CD4-positive, alpha-beta memory T cell (primary cell): ENCODE results near the gene STPG2. TPM values are rescaled to one million over a fixed set of nuclear protein-coding genes. Genes with fewer than 3 reads are reported as not detected.

Experiments
- CTCF ChIA-PET: fragments of 350-600 bp; sonication (Branson Sonifier 250); formaldehyde crosslinking; loops from one replicate; lab custom pipeline; 2021; ENCODE audit warnings: inconsistent platforms; ENCODE audit not compliant: partially characterized antibody; lab: Charles Lee
- POLR2A ChIA-PET: fragments of 350-600 bp; sonication (Branson Sonifier 250); formaldehyde crosslinking; loops from one replicate; lab custom pipeline; 2021; ENCODE audit not compliant: partially characterized antibody; lab: Charles Lee
- DNase-seq, 5 donors: peaks; one replicate each; pipeline versions ENCODE4 v3.0.0 to v3.0.0-alpha.2; 2020 to 2022; ENCODE audit warnings: mixed read lengths in 1 of 5
- H3K27ac ChIP-seq: one replicate; pipeline ENCODE4 v1.7.0; 2013; ENCODE audit warnings: low read depth, low read length
- H3K27me3 ChIP-seq: 2 replicates; pipeline ENCODE4 v1.7.0; 2013; ENCODE audit warnings: mild to moderate bottlenecking, low read length, moderate library complexity; ENCODE audit not compliant: insufficient read depth
- H3K36me3 ChIP-seq: 2 replicates; pipeline ENCODE4 v1.7.0; 2013; ENCODE audit warnings: mild to moderate bottlenecking, low read length, moderate library complexity; ENCODE audit not compliant: insufficient read depth
- H3K4me1 ChIP-seq: 2 replicates; pipeline ENCODE4 v1.7.0; 2013; ENCODE audit warnings: mild to moderate bottlenecking, low read length, moderate library complexity; ENCODE audit not compliant: insufficient read depth
- H3K4me3 ChIP-seq, 2 donors: one replicate each; pipeline ENCODE4 v1.7.0; 2013; ENCODE audit warnings: low read length in 2 of 2, mild to moderate bottlenecking in 1 of 2
- H3K9me3 ChIP-seq, 2 donors: one replicate each; pipeline ENCODE4 v1.7.0; 2013; ENCODE audit warnings: low read length in 2 of 2, control low read depth in 1 of 2; ENCODE audit not compliant: control insufficient read depth in 1 of 2
- H3K27ac Mint-ChIP-seq, 7 donors: one replicate each; pipeline ENCODE4 v1.8.0; 2020 to 2021; ENCODE audit warnings: mixed read lengths in 7 of 7, mild to moderate bottlenecking in 6 of 7, inconsistent platforms in 3 of 7, moderate library complexity in 3 of 7
- H3K27me3 Mint-ChIP-seq, 2 donors: one replicate each; pipeline ENCODE4 v1.8.0; 2020 to 2021; ENCODE audit warnings: mixed read lengths in 2 of 2
- H3K36me3 Mint-ChIP-seq, 2 donors: one replicate each; pipeline ENCODE4 v1.8.0; 2020 to 2021; ENCODE audit warnings: mixed read lengths in 2 of 2, inconsistent platforms in 1 of 2, mild to moderate bottlenecking in 1 of 2
- H3K4me1 Mint-ChIP-seq, 4 donors: one replicate each; pipeline ENCODE4 v1.8.0; 2020 to 2021; ENCODE audit warnings: mixed read lengths in 4 of 4, mild to moderate bottlenecking in 1 of 4
- H3K4me3 Mint-ChIP-seq, 8 donors: one replicate each; pipeline ENCODE4 v1.8.0; 2020 to 2021; ENCODE audit warnings: mixed read lengths in 8 of 8, mild to moderate bottlenecking in 7 of 8, moderate library complexity in 6 of 8, inconsistent platforms in 3 of 8
- H3K9me3 Mint-ChIP-seq, 8 donors: one replicate each; pipeline ENCODE4 v1.8.0; 2020 to 2021; ENCODE audit warnings: mixed read lengths in 8 of 8, mild to moderate bottlenecking in 5 of 8, inconsistent platforms in 3 of 8, moderate library complexity in 1 of 8
- intact Hi-C: fragments of 100-400 bp; cut with micrococcal nuclease; formaldehyde crosslinking; loops from one replicate; pipeline ENCODE4 v1.15.1; 2023
- polyA plus RNA-seq, 2 donors: library from polyadenylated mRNA; unstranded; fragments of 300-500 nt; fragmentation: Illumina TruSeq; gene quantifications; one replicate each; pipeline ENCODE4 v1.2.3, GENCODE V29; 2021
- total RNA-seq, 2 experiments: library from RNA; stranded (reverse); gene quantifications; one replicate each; pipeline ENCODE4 v1.2.3, GENCODE V29; 2021

Gene STPG2
- total and polyA plus RNA-seq, 4 experiments from 2014 or later = 0.47 to 0.84 TPM; not detected in 2

GRCh38 chr4:97892592-97893266, 250.5 kb downstream of the STPG2 start:
- ChIA-PET CTCF (no interaction called here), POLR2A (no interaction called here)
- Mint-ChIP-seq H3K27me3 (no peaks in the 10 kb centered on the region), H3K9me3 (peaks cover 0 to 7% (median 3%) of the 10 kb centered on the region in 8 donors), H3K4me1 (no peaks in the 10 kb centered on the region), H3K27ac (no peak overlapping the region), H3K4me3 (no peak overlapping the region), H3K36me3 (no peaks in the 10 kb centered on the region)
- H3K27ac ChIP-seq = no peak overlapping the region
- no peaks in the 10 kb centered on the region for H3K27me3 ChIP-seq
- H3K36me3 ChIP-seq = no peaks in the 10 kb centered on the region
- intact Hi-C loops = no loop called here
- no peaks in the 10 kb centered on the region for H3K4me1 ChIP-seq
- peaks cover 0 to 1% of the 10 kb centered on the region in 2 donors for H3K9me3 ChIP-seq
- no peak overlapping the region for H3K4me3 ChIP-seq
- no peak for DNase-seq

GRCh38 chr4:97879942-97880341, 263.3 kb downstream of the STPG2 start:
- POLR2A ChIA-PET = no interaction called here
- Mint-ChIP-seq H3K9me3 (peaks cover 0 to 29% (median 8%) of the 10 kb centered on the region in 8 donors), H3K4me3 (no peak overlapping the region), H3K27ac (no peak overlapping the region), H3K36me3 (no peaks in the 10 kb centered on the region), H3K27me3 (no peaks in the 10 kb centered on the region), H3K4me1 (no peaks in the 10 kb centered on the region)
- no peak for DNase-seq
- H3K27ac ChIP-seq = no peak overlapping the region
- H3K4me3 ChIP-seq = no peak overlapping the region
- H3K27me3 ChIP-seq = no peaks in the 10 kb centered on the region
- intact Hi-C loops = no loop called here
- CTCF ChIA-PET = no interaction called here
- no peaks in the 10 kb centered on the region for H3K36me3 ChIP-seq
- no peaks in the 10 kb centered on the region for H3K9me3 ChIP-seq
- H3K4me1 ChIP-seq = no peaks in the 10 kb centered on the region

GRCh38 chr4:97868097-97868496, 275.2 kb downstream of the STPG2 start:
- ChIA-PET POLR2A (no interaction called here), CTCF (no interaction called here)
- H3K4me1 ChIP-seq = no peaks in the 10 kb centered on the region
- no peaks in the 10 kb centered on the region for H3K9me3 ChIP-seq
- no peak overlapping the region for H3K27ac ChIP-seq
- Mint-ChIP-seq H3K4me3 (no peak overlapping the region), H3K4me1 (no peaks in the 10 kb centered on the region), H3K9me3 (peaks cover under 1 to 10% (median 4%) of the 10 kb centered on the region in 8 donors), H3K27me3 (no peaks in the 10 kb centered on the region), H3K36me3 (no peaks in the 10 kb centered on the region), H3K27ac (no peak overlapping the region)
- H3K36me3 ChIP-seq = no peaks in the 10 kb centered on the region
- intact Hi-C loops = no loop called here
- DNase-seq = no peak
- no peaks in the 10 kb centered on the region for H3K27me3 ChIP-seq
- no peak overlapping the region for H3K4me3 ChIP-seq

GRCh38 chr4:97867557-97868091, 275.7 kb downstream of the STPG2 start:
- H3K27ac Mint-ChIP-seq = no peak overlapping the region
- no peaks in the 10 kb centered on the region for H3K27me3 Mint-ChIP-seq
- ChIA-PET CTCF (no interaction called here), POLR2A (no interaction called here)
- H3K36me3 ChIP-seq = no peaks in the 10 kb centered on the region
- peaks cover 2 to 14% (median 6%) of the 10 kb centered on the region in 8 donors for H3K9me3 Mint-ChIP-seq
- H3K4me3 Mint-ChIP-seq = no peak overlapping the region
- intact Hi-C loops = no loop called here
- H3K36me3 Mint-ChIP-seq = no peaks in the 10 kb centered on the region
- no peaks in the 10 kb centered on the region for H3K4me1 ChIP-seq
- H3K9me3 ChIP-seq = no peaks in the 10 kb centered on the region
- H3K4me1 Mint-ChIP-seq = no peaks in the 10 kb centered on the region
- no peak for DNase-seq
- H3K27ac ChIP-seq = no peak overlapping the region
- no peaks in the 10 kb centered on the region for H3K27me3 ChIP-seq
- H3K4me3 ChIP-seq = no peak overlapping the region

GRCh38 chr4:97866821-97867556, 276.3 kb downstream of the STPG2 start:
- Histone ChIP-seq H3K36me3 (no peaks in the 10 kb centered on the region), H3K27ac (no peak overlapping the region), H3K27me3 (no peaks in the 10 kb centered on the region), H3K4me3 (no peak overlapping the region), H3K4me1 (no peaks in the 10 kb centered on the region), H3K9me3 (no peaks in the 10 kb centered on the region)
- no peak for DNase-seq
- H3K4me3 Mint-ChIP-seq = no peak overlapping the region
- H3K36me3 Mint-ChIP-seq = no peaks in the 10 kb centered on the region
- H3K27ac Mint-ChIP-seq = no peak overlapping the region
- no peaks in the 10 kb centered on the region for H3K4me1 Mint-ChIP-seq
- ChIA-PET CTCF (no interaction called here), POLR2A (no interaction called here)
- intact Hi-C loops = no loop called here
- peaks cover 2 to 20% (median 11%) of the 10 kb centered on the region in 8 donors for H3K9me3 Mint-ChIP-seq
- H3K27me3 Mint-ChIP-seq = no peaks in the 10 kb centered on the region

GRCh38 chr4:97851115-97851514, 292.2 kb downstream of the STPG2 start:
- Mint-ChIP-seq H3K27me3 (no peaks in the 10 kb centered on the region), H3K36me3 (no peaks in the 10 kb centered on the region), H3K9me3 (peaks cover 0 to 21% (median 11%) of the 10 kb centered on the region in 8 donors), H3K4me1 (no peaks in the 10 kb centered on the region), H3K27ac (no peak overlapping the region), H3K4me3 (no peak overlapping the region)
- DNase-seq = no peak
- Histone ChIP-seq H3K4me1 (no peaks in the 10 kb centered on the region), H3K36me3 (no peaks in the 10 kb centered on the region), H3K4me3 (no peak overlapping the region), H3K27ac (no peak overlapping the region), H3K9me3 (no peaks in the 10 kb centered on the region), H3K27me3 (no peaks in the 10 kb centered on the region)
- intact Hi-C loops = no loop called here
- ChIA-PET POLR2A (no interaction called here), CTCF (no interaction called here)

GRCh38 chr4:97845758-97846157, 297.5 kb downstream of the STPG2 start:
- Histone ChIP-seq H3K9me3 (no peaks in the 10 kb centered on the region), H3K4me3 (no peak overlapping the region), H3K27ac (no peak overlapping the region), H3K27me3 (no peaks in the 10 kb centered on the region), H3K4me1 (no peaks in the 10 kb centered on the region), H3K36me3 (no peaks in the 10 kb centered on the region)
- H3K36me3 Mint-ChIP-seq = no peaks in the 10 kb centered on the region
- DNase-seq = no peak
- POLR2A ChIA-PET = no interaction called here
- intact Hi-C loops = no loop called here
- H3K4me3 Mint-ChIP-seq = no peak overlapping the region
- no peaks in the 10 kb centered on the region for H3K4me1 Mint-ChIP-seq
- H3K27ac Mint-ChIP-seq = no peak overlapping the region
- CTCF ChIA-PET = no interaction called here
- no peaks in the 10 kb centered on the region for H3K27me3 Mint-ChIP-seq
- peaks cover 2 to 13% (median 4%) of the 10 kb centered on the region in 8 donors for H3K9me3 Mint-ChIP-seq
